Left cardiac atrium (tissue), 4 donors: ENCODE data around the gene ANKMY1. TPM values are rescaled to one million over a fixed set of nuclear protein-coding genes. Genes with fewer than 3 reads are reported as not detected.

Experiments
- ATAC-seq, 2 donors: fragments of 200-7000 bp; cut with Tn5 transposase; one replicate each; pipeline ENCODE4 v1.9.1; 2020; ENCODE audit warnings: mild to moderate bottlenecking in 2 of 2, moderate library complexity in 2 of 2
- DNase-seq: peaks from one replicate; pipeline ENCODE4 v3.0.0-alpha.2; 2020
- intact Hi-C, 2 donors: fragments of 100-400 bp; cut with DNase I; formaldehyde crosslinking; loops; one replicate each; pipeline versions ENCODE4 v1.14.1 to v1.15.1; 2022 to 2023
- total RNA-seq, 2 donors: library from RNA; stranded (reverse); fragmentation: NEBNext Ultra II Directional; extraction: Animal tissue kit (Norgen Biotek cat#: 25700); gene quantifications; one replicate each; pipeline ENCODE4 v1.2.1, GENCODE V29; 2021
- donor health status: DM: no; HTN: yes; CAD: no.
- donor health status: DM: no; HTN: yes; CAD: no; lungs with severe emphysema.
- donor health status: DM: yes; HTN: yes; CAD: no.
- donor health status: Dilated cardiomyopathy.

Gene ANKMY1
- total RNA-seq, 2 donors from 2014 or later: 4.9 to 8.1 TPM

- ATAC-seq: no peak
- intact Hi-C loops: no loop called here
Measured at GRCh38 chr2:240459401-240460252, 98.2 kb downstream of the ANKMY1 start.

GRCh38 chr2:240458900-240459391, 98.8 kb downstream of the ANKMY1 start:
- intact Hi-C loops: no loop called here
- ATAC-seq: no peak
- DNase-seq: peak; percentile 14

More at GRCh38 chr2:240459401-240460252, 98.2 kb downstream of the ANKMY1 start:
- peak; percentile 18 for DNase-seq

- no peak for ATAC-seq
- intact Hi-C loops: no loop called here
- DNase-seq: peak; percentile 7
Measured at GRCh38 chr2:240458044-240458899, 99.5 kb downstream of the ANKMY1 start.

- ATAC-seq (no peak), DNase-seq (peak; percentile 15)
- intact Hi-C loops: no loop called here
Measured at GRCh38 chr2:240457223-240458043, 100.4 kb downstream of the ANKMY1 start.

GRCh38 chr2:240456447-240457222, 101.2 kb downstream of the ANKMY1 start:
- intact Hi-C loops: no loop called here
- peak; percentile 20 for DNase-seq
- no peak for ATAC-seq

- peak; percentile 28 for DNase-seq
- intact Hi-C loops: no loop called here
- ATAC-seq: peak in 1 of 2 donors; percentile 4
Measured at GRCh38 chr2:240455647-240456446, 101.9 kb downstream of the ANKMY1 start.

- intact Hi-C loops: no loop called here
- ATAC-seq (no peak), DNase-seq (peak; percentile 16)
Measured at GRCh38 chr2:240455272-240455646, 102.5 kb downstream of the ANKMY1 start.

- ATAC-seq (no peak), DNase-seq (peak; percentile 16)
- intact Hi-C loops: no loop called here
Measured at GRCh38 chr2:240454106-240454901, 103.5 kb downstream of the ANKMY1 start.

- DNase-seq: peak; percentile 19
- intact Hi-C loops: no loop called here
Measured at GRCh38 chr2:240453461-240454105, 104.2 kb downstream of the ANKMY1 start.

GRCh38 chr2:240452462-240453256, 105.1 kb downstream of the ANKMY1 start:
- ATAC-seq (peak; percentile 81 to 83), DNase-seq (peak; percentile 76)
- intact Hi-C loops: no loop called here

More at GRCh38 chr2:240453461-240454105, 104.2 kb downstream of the ANKMY1 start:
- ATAC-seq: no peak

GRCh38 chr2:240451791-240452461, 105.9 kb downstream of the ANKMY1 start:
- no peak for ATAC-seq
- peak; percentile 17 for DNase-seq

GRCh38 chr2:240451108-240451611, 106.6 kb downstream of the ANKMY1 start:
- intact Hi-C loops: no loop called here
- no peak for ATAC-seq

More at GRCh38 chr2:240451791-240452461, 105.9 kb downstream of the ANKMY1 start:
- intact Hi-C loops: no loop called here

GRCh38 chr2:240450532-240451107, 107.2 kb downstream of the ANKMY1 start:
- no peak for ATAC-seq
- peak; percentile 20 for DNase-seq
- intact Hi-C loops: no loop called here

More at GRCh38 chr2:240451108-240451611, 106.6 kb downstream of the ANKMY1 start:
- DNase-seq: peak; percentile 23
